ENCODE measurements around the gene TSTD1. TPM values are rescaled to one million over a fixed set of nuclear protein-coding genes. Genes with fewer than 3 reads are reported as not detected.

TSTD1 gene
- total RNA-seq (10 to 100 TPM; 35.1 to 73.5 TPM), polyA plus RNA-seq (ENCODE audit: insufficient read length in 6 of 6) (10 to 100 TPM; 38.9 to 49.9 (median 45.7) TPM)
- long read RNA-seq, donor 1, transcript TSTD1-204 (4 exons, 593 nt) = major isoform, 82 of 134 reads
- long read RNA-seq, donor 1, transcript TSTD1-201 (3 exons, 626 nt) = minor isoform, 9 of 134 reads
- long read RNA-seq, donor 1, transcript TSTD1-203 (3 exons, 457 nt) = minor isoform, 17 of 134 reads
- long read RNA-seq, donor 1, transcript TSTD1-205 (2 exons, 591 nt) = minor isoform, 6 of 134 reads
- long read RNA-seq, donor 1, partial matches to known transcripts = 0 of 134 reads
- long read RNA-seq, donor 1, other reads (novel, unspliced or antisense) = 12 of 134 reads
- long read RNA-seq, donor 2, transcript TSTD1-203 (3 exons, 457 nt) = minor isoform, 7 of 60 reads
- long read RNA-seq, donor 2, transcript TSTD1-204 (4 exons, 593 nt) = major isoform, 37 of 60 reads
- long read RNA-seq, donor 2, transcript TSTD1-205 (2 exons, 591 nt) = minor isoform, 12 of 60 reads
- long read RNA-seq, donor 2, partial matches to known transcripts = 0 of 60 reads
- long read RNA-seq, donor 2, other reads (novel, unspliced or antisense) = 0 of 60 reads
- long read RNA-seq, donor 3, transcript TSTD1-204 (4 exons, 593 nt) = major isoform, 28 of 35 reads
- long read RNA-seq, donor 3, partial matches to known transcripts = 0 of 35 reads
- long read RNA-seq, donor 3, other reads (novel, unspliced or antisense) = 0 of 35 reads
- long read RNA-seq, donor 4, transcript TSTD1-202 (4 exons, 574 nt) = minor isoform, 5 of 123 reads
- long read RNA-seq, donor 4, transcript TSTD1-204 (4 exons, 593 nt) = major isoform, 103 of 123 reads
- long read RNA-seq, donor 4, partial matches to known transcripts = 0 of 123 reads
- long read RNA-seq, donor 4, other reads (novel, unspliced or antisense) = 10 of 123 reads
- long read RNA-seq, donor 5, transcript TSTD1-206 (3 exons, 477 nt) = minor isoform, 5 of 68 reads
- long read RNA-seq, donor 5, transcript TSTD1-204 (4 exons, 593 nt) = major isoform, 37 of 68 reads
- long read RNA-seq, donor 5, transcript TSTD1-203 (3 exons, 457 nt) = minor isoform, 7 of 68 reads
- long read RNA-seq, donor 5, transcript TSTD1-205 (2 exons, 591 nt) = minor isoform, 6 of 68 reads
- long read RNA-seq, donor 5, partial matches to known transcripts = 0 of 68 reads
- long read RNA-seq, donor 5, other reads (novel, unspliced or antisense) = 6 of 68 reads
- long read RNA-seq, donor 6, transcript TSTD1-205 (2 exons, 591 nt) = minor isoform, 5 of 88 reads
- long read RNA-seq, donor 6, transcript TSTD1-204 (4 exons, 593 nt) = major isoform, 57 of 88 reads
- long read RNA-seq, donor 6, transcript TSTD1-201 (3 exons, 626 nt) = minor isoform, 5 of 88 reads
- long read RNA-seq, donor 6, transcript TSTD1-203 (3 exons, 457 nt) = minor isoform, 7 of 88 reads
- long read RNA-seq, donor 6, partial matches to known transcripts = 0 of 88 reads
- long read RNA-seq, donor 6, other reads (novel, unspliced or antisense) = 10 of 88 reads
- long read RNA-seq, donor 7, transcript TSTD1-204 (4 exons, 593 nt) = major isoform, 48 of 65 reads
- long read RNA-seq, donor 7, transcript TSTD1-206 (3 exons, 477 nt) = minor isoform, 5 of 65 reads
- long read RNA-seq, donor 7, partial matches to known transcripts = 0 of 65 reads
- long read RNA-seq, donor 7, other reads (novel, unspliced or antisense) = 0 of 65 reads
- long read RNA-seq, donor 8, transcript TSTD1-201 (3 exons, 626 nt) = minor isoform, 5 of 31 reads
- long read RNA-seq, donor 8, transcript TSTD1-204 (4 exons, 593 nt) = major isoform, 19 of 31 reads
- long read RNA-seq, donor 8, partial matches to known transcripts = 0 of 31 reads
- long read RNA-seq, donor 8, other reads (novel, unspliced or antisense) = 0 of 31 reads
- long read RNA-seq, donor 9, partial matches to known transcripts = 0 of 1 reads
- long read RNA-seq, donor 9, other reads (novel, unspliced or antisense) = 0 of 1 reads
- long read RNA-seq, donor 10, transcript TSTD1-204 (4 exons, 593 nt) = major isoform, 45 of 63 reads
- long read RNA-seq, donor 10, partial matches to known transcripts = 0 of 63 reads
- long read RNA-seq, donor 10, other reads (novel, unspliced or antisense) = 7 of 63 reads
- long read RNA-seq, donor 11, transcript TSTD1-204 (4 exons, 593 nt) = major isoform, 10 of 22 reads
- long read RNA-seq, donor 11, transcript TSTD1-203 (3 exons, 457 nt) = minor isoform, 7 of 22 reads
- long read RNA-seq, donor 11, partial matches to known transcripts = 0 of 22 reads
- long read RNA-seq, donor 11, other reads (novel, unspliced or antisense) = 0 of 22 reads
- long read RNA-seq, donor 12, transcript TSTD1-204 (4 exons, 593 nt) = major isoform, 38 of 48 reads
- long read RNA-seq, donor 12, partial matches to known transcripts = 0 of 48 reads
- long read RNA-seq, donor 12, other reads (novel, unspliced or antisense) = 0 of 48 reads

GRCh38 chr1:161038523-161039153, at the start of gene TSTD1:
TSTD1 (minus strand) TSS chr1:161038964; CDS start chr1:161038889, 75 bp downstream.
- TF ChIP-seq CTCF (IDR thresholded peaks at IDR 0.05) = no peak
- ATAC-seq (peak; percentile 96), DNase-seq (peak in 3 of 4 donors; percentile 80 to 93 (median 84))
- intact Hi-C loops (cut with DNase I) = no loop called here
- Histone ChIP-seq H3K36me3 (peaks cover 0 to 54% of the 10 kb centered on the region in 2 donors), H3K4me1 (peaks cover 2 to 38% of the 10 kb centered on the region in 2 donors), H3K9me3 (no peaks in the 10 kb centered on the region), H3K27me3 (no peaks in the 10 kb centered on the region), H3K27ac (peak within 1 kb of the TSS; percentile 13 to 66), H3K4me3 (peak within 1 kb of the TSS; percentile 56 to 61)

GRCh38 chr1:161086457-161086856, 47.7 kb upstream of the TSTD1 start:
- H3K4me3 ChIP-seq = no peak overlapping the region
- H3K27ac ChIP-seq = no peak overlapping the region
- intact Hi-C loops (cut with DNase I) = no loop called here

GRCh38 chr1:161085165-161085564, 46.4 kb upstream of the TSTD1 start:
- ATAC-seq (no peak), DNase-seq (no peak)
- TF ChIP-seq CTCF (IDR thresholded peaks at IDR 0.05) = no peak
- Histone ChIP-seq H3K4me1 (peaks cover 5 to 47% of the 10 kb centered on the region in 2 donors), H3K27ac (no peak overlapping the region), H3K4me3 (no peak overlapping the region), H3K9me3 (no peaks in the 10 kb centered on the region), H3K27me3 (no peaks in the 10 kb centered on the region), H3K36me3 (no peaks in the 10 kb centered on the region)
- intact Hi-C loops (cut with DNase I) = no loop called here

More at GRCh38 chr1:161086457-161086856, 47.7 kb upstream of the TSTD1 start:
- no peaks in the 10 kb centered on the region for H3K27me3 ChIP-seq
- peaks cover 5 to 38% of the 10 kb centered on the region in 2 donors for H3K4me1 ChIP-seq
- ATAC-seq (no peak), DNase-seq (no peak)
- no peak for TF ChIP-seq CTCF (IDR thresholded peaks at IDR 0.05)
- no peaks in the 10 kb centered on the region for H3K36me3 ChIP-seq
- no peaks in the 10 kb centered on the region for H3K9me3 ChIP-seq
